Gastrocnemius medialis (tissue), 4 donors: ENCODE measurements around the gene WNT3A. TPM values are rescaled to one million over a fixed set of nuclear protein-coding genes. Genes with fewer than 3 reads are reported as not detected.

Source experiments
- ATAC-seq, 2 donors: fragments of 150-250 bp; one replicate each; pipeline ENCODE4 v1.9.1; 2016
- DNase-seq, 2 donors: peaks; one replicate each; pipeline ENCODE4 v3.0.0-alpha.2; 2019
- H3K27ac ChIP-seq, 4 donors: fragments of 200-600 bp; sonication (generic); 1 replicate in 1 of 4; 2 replicates in 3 of 4; pipeline ENCODE4 v1.5.1; 2016 to 2018; ENCODE audit warnings: mild to moderate bottlenecking in 2 of 4, moderate library complexity in 1 of 4
- H3K27me3 ChIP-seq, 3 donors: fragments of 200-600 bp; sonication (generic) in 2 of 3; 1 replicate in 1 of 3; 2 replicates in 2 of 3; pipeline versions ENCODE4 v1.5.1 to v1.6.0; 2016 to 2019; ENCODE audit warnings: mild to moderate bottlenecking in 1 of 3, moderate library complexity in 1 of 3
- H3K36me3 ChIP-seq, 2 donors: fragments of 200-600 bp; sonication (generic) in 1 of 2; one replicate each; pipeline ENCODE4 v1.5.1; 2017 to 2018
- H3K4me1 ChIP-seq, 2 donors: fragments of 200-600 bp; sonication (generic) in 1 of 2; one replicate each; pipeline ENCODE4 v1.5.1; 2016 to 2017; ENCODE audit warnings: mild to moderate bottlenecking in 2 of 2
- H3K4me3 ChIP-seq, 4 donors: fragments of 200-600 bp; sonication (generic) in 3 of 4; 1 replicate in 1 of 4; 2 replicates in 3 of 4; pipeline ENCODE4 v1.5.1; 2016 to 2019; ENCODE audit warnings: mild to moderate bottlenecking in 2 of 4
- H3K9me3 ChIP-seq, 3 donors: fragments of 200-600 bp; sonication (generic) in 2 of 3; 1 replicate in 1 of 3; 2 replicates in 2 of 3; pipeline ENCODE4 v1.5.1; 2016 to 2019
- CTCF ChIP-seq, 5 experiments: fragments of 450-650 bp in 3 of 5; fragments of 200-600 bp in 2 of 5; sonication (generic) in 2 of 5; IDR thresholded peaks in 4 of 5; conservative IDR thresholded peaks in 1 of 5; 1 replicate in 4 of 5; 2 replicates in 1 of 5; pipeline ENCODE4 v1.5.1; 2016 to 2019; ENCODE audit warnings: antibody characterized with exemption in 5 of 5, mild to moderate bottlenecking in 3 of 5, moderate library complexity in 3 of 5
- POLR2A ChIP-seq, 2 donors: fragments of 450-650 bp; IDR thresholded peaks; one replicate each; pipeline ENCODE4 v1.6.1; 2017; ENCODE audit warnings: antibody characterized with exemption in 2 of 2, mild to moderate bottlenecking in 2 of 2, moderate library complexity in 2 of 2
- in situ Hi-C, 4 donors: fragments of 200-750 bp; cut with MboI; loops; one replicate each; pipeline versions ENCODE4 v1.15.0 to v1.8.0; 2017; ENCODE audit warnings: low sequenced_read_pairs in 4 of 4
- intact Hi-C: fragments of 100-400 bp; cut with DNase I; formaldehyde crosslinking; loops from one replicate; pipeline ENCODE4 v1.15.1; 2023; ENCODE audit warnings: low total_unique reads
- total RNA-seq, 4 donors: library from RNA; depleted of rRNA; stranded (reverse); fragments of >200 nt; gene quantifications; one replicate each; pipeline versions ENCODE4 v1.1.0 to v1.2.3, GENCODE V29; 2016

WNT3A gene
- total RNA-seq, 4 donors from 2014 or later, result not detected

- Histone ChIP-seq H3K27ac (no peak overlapping the region), H3K27me3 (peaks cover 53 to 57% (median 55%) of the 10 kb centered on the region in 3 donors), H3K4me1 (no peaks in the 10 kb centered on the region), H3K36me3 (no peaks in the 10 kb centered on the region), H3K4me3 (no peak overlapping the region), H3K9me3 (no peaks in the 10 kb centered on the region)
- ATAC-seq (no peak), DNase-seq (no peak)
- in situ Hi-C loops, result no loop called here
- intact Hi-C loops, result loop anchor here (10.0 kb wide), 1 partner anchor 69 kb away; no protein-coding TSS in a partner anchor
- TF ChIP-seq POLR2A (IDR thresholded peaks at IDR 0.05) (no peak), CTCF (IDR thresholded peaks at IDR 0.05 in 4 of 5, conservative IDR thresholded peaks at IDR 0.05 in 1 of 5) (no peak)
Measured at GRCh38 chr1:228005511-228006033, 1.2 kb upstream of the WNT3A start.

- peaks cover 53 to 57% (median 55%) of the 10 kb centered on the region in 3 donors for H3K27me3 ChIP-seq
- DNase-seq (no peak), ATAC-seq (no peak)
- no peak overlapping the region for H3K27ac ChIP-seq
- in situ Hi-C loops, result no loop called here
- H3K4me3 ChIP-seq, result no peak overlapping the region
- H3K9me3 ChIP-seq, result no peaks in the 10 kb centered on the region
- TF ChIP-seq POLR2A (IDR thresholded peaks at IDR 0.05) (no peak), CTCF (IDR thresholded peaks at IDR 0.05 in 4 of 5, conservative IDR thresholded peaks at IDR 0.05 in 1 of 5) (no peak)
- intact Hi-C loops, result loop anchor here (10.0 kb wide), 1 partner anchor 69 kb away; no protein-coding TSS in a partner anchor
- no peaks in the 10 kb centered on the region for H3K36me3 ChIP-seq
- no peaks in the 10 kb centered on the region for H3K4me1 ChIP-seq
Measured at GRCh38 chr1:228006034-228006785, 588 bp upstream of the WNT3A start.

GRCh38 chr1:228007049-228007800, 427 bp downstream of the WNT3A start:
- Histone ChIP-seq H3K27me3 (peaks cover 53 to 57% (median 55%) of the 10 kb centered on the region in 3 donors), H3K36me3 (no peaks in the 10 kb centered on the region), H3K4me3 (no peak overlapping the region), H3K27ac (no peak overlapping the region), H3K9me3 (no peaks in the 10 kb centered on the region), H3K4me1 (no peaks in the 10 kb centered on the region)
- peak in 1 of 2 donors; percentile 5 for DNase-seq
- intact Hi-C loops (loop anchor here (10.0 kb wide), 1 partner anchor 68 kb away; no protein-coding TSS in a partner anchor), in situ Hi-C loops (no loop called here)
- no peak for ATAC-seq
- TF ChIP-seq CTCF (IDR thresholded peaks at IDR 0.05 in 4 of 5, conservative IDR thresholded peaks at IDR 0.05 in 1 of 5), result no peak
- no peak for TF ChIP-seq POLR2A (IDR thresholded peaks at IDR 0.05)

- H3K4me1 ChIP-seq, result no peaks in the 10 kb centered on the region
- H3K27me3 ChIP-seq, result peaks cover 53 to 57% (median 55%) of the 10 kb centered on the region in 3 donors
- no peaks in the 10 kb centered on the region for H3K9me3 ChIP-seq
- no peak for TF ChIP-seq CTCF (IDR thresholded peaks at IDR 0.05 in 4 of 5, conservative IDR thresholded peaks at IDR 0.05 in 1 of 5)
- TF ChIP-seq POLR2A (IDR thresholded peaks at IDR 0.05), result no peak
- DNase-seq (no peak), ATAC-seq (no peak)
- H3K36me3 ChIP-seq, result no peaks in the 10 kb centered on the region
- intact Hi-C loops (loop anchor here (10.0 kb wide), 1 partner anchor 67 kb away; no protein-coding TSS in a partner anchor), in situ Hi-C loops (no loop called here)
- no peak overlapping the region for H3K27ac ChIP-seq
- no peak overlapping the region for H3K4me3 ChIP-seq
Measured at GRCh38 chr1:228007801-228008341, 1.1 kb downstream of the WNT3A start.
